Calu3 (cell line): ENCODE measurements around the gene RAB3GAP2. TPM values are rescaled to one million over a fixed set of nuclear protein-coding genes. Genes with fewer than 3 reads are reported as not detected.
A peak's percentile ranks its signal among the peaks of the same experiment; 100 is the strongest.

ENCODE experiments used
- BruUV-seq: library from RNA; stranded (reverse); fragments of 400-500 nt; replicated peaks from 2 replicates; lab custom pipeline; 2021; lab: Mats Ljungman, UMichigan
- CTCF ChIA-PET: fragments of 300-600 bp; sonication (Branson Sonifier 250); formaldehyde crosslinking; loops from one replicate; lab custom pipeline; 2022; ENCODE audit warnings: antibody characterized with exemption; lab: Charles Lee
- DNase-seq: peaks from one replicate; pipeline ENCODE4 v3.0.0; 2022
- H3K27ac Mint-ChIP-seq: one replicate; pipeline ENCODE4 v1.8.0; 2022; ENCODE audit warnings: mixed read lengths; ENCODE audit not compliant: unreplicated experiment
- H3K27me3 Mint-ChIP-seq: one replicate; pipeline ENCODE4 v1.8.0; 2022; ENCODE audit warnings: mixed read lengths; ENCODE audit not compliant: unreplicated experiment
- H3K36me3 Mint-ChIP-seq: one replicate; pipeline ENCODE4 v1.8.0; 2022; ENCODE audit warnings: mild to moderate bottlenecking, moderate library complexity, mixed read lengths; ENCODE audit not compliant: insufficient read depth, unreplicated experiment
- H3K4me1 Mint-ChIP-seq: one replicate; pipeline ENCODE4 v1.8.0; 2022; ENCODE audit warnings: mild to moderate bottlenecking, low read depth, mixed read lengths; ENCODE audit not compliant: unreplicated experiment
- H3K4me3 Mint-ChIP-seq: one replicate; pipeline ENCODE4 v1.8.0; 2022; ENCODE audit warnings: mild to moderate bottlenecking, low read depth, moderate library complexity, mixed read lengths; ENCODE audit not compliant: unreplicated experiment
- H3K9me3 Mint-ChIP-seq: one replicate; pipeline ENCODE4 v1.8.0; 2022; ENCODE audit warnings: low read depth, mixed read lengths; ENCODE audit not compliant: unreplicated experiment
- intact Hi-C: fragments of 100-400 bp; cut with micrococcal nuclease; formaldehyde crosslinking; loops from one replicate; pipeline ENCODE4 v1.10.0; 2022; ENCODE audit not compliant: unreplicated experiment
- total RNA-seq: library from RNA; stranded (reverse); gene quantifications from 2 replicates; pipeline ENCODE4 v1.2.3, GENCODE V29; 2022
- TF ChIP-seq, protein P1 (sequence below): fragments of 200-600 bp; IDR thresholded peaks from one replicate; pipeline ENCODE4 v1.8.0; 2022; ENCODE audit warnings: antibody characterized with exemption; ENCODE audit not compliant: unreplicated experiment

RAB3GAP2 gene
- total RNA-seq, 1 experiment from 2014 or later = 48.0 TPM

DNA sequence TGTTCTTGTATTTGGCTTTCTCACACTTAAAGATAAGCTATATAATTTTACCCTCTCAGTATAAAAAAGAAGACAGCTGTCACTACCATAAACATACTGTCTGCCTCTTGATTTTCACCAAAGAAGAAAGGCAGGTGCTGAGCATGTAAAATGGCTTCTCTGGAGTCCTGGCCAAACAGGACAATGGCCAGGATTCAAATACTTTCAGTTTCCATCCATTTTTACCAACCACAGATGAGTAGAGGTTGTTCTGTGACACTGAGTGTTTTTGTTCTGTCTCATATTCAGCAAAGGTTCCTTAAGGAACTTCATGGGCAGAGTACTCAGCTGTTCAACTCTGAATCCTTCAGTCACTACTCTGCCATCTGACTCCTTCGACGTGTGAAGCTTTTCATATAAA is 29.4 kb upstream of the RAB3GAP2 start:
- Mint-ChIP-seq H3K4me3 (no peak overlapping the region), H3K4me1 (peaks cover 10% of the 10 kb centered on the region), H3K27me3 (no peaks in the 10 kb centered on the region), H3K9me3 (no peaks in the 10 kb centered on the region), H3K36me3 (no peaks in the 10 kb centered on the region), H3K27ac (no peak overlapping the region)
- DNase-seq = no peak
- CTCF ChIA-PET = no interaction called here
- BruUV-seq = no TSS peak
- TF ChIP-seq, protein P1, sequence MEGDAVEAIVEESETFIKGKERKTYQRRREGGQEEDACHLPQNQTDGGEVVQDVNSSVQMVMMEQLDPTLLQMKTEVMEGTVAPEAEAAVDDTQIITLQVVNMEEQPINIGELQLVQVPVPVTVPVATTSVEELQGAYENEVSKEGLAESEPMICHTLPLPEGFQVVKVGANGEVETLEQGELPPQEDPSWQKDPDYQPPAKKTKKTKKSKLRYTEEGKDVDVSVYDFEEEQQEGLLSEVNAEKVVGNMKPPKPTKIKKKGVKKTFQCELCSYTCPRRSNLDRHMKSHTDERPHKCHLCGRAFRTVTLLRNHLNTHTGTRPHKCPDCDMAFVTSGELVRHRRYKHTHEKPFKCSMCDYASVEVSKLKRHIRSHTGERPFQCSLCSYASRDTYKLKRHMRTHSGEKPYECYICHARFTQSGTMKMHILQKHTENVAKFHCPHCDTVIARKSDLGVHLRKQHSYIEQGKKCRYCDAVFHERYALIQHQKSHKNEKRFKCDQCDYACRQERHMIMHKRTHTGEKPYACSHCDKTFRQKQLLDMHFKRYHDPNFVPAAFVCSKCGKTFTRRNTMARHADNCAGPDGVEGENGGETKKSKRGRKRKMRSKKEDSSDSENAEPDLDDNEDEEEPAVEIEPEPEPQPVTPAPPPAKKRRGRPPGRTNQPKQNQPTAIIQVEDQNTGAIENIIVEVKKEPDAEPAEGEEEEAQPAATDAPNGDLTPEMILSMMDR = no peak
- intact Hi-C loops = loop anchor here (5.0 kb wide), 1 partner anchor 71 kb away; no protein-coding TSS in a partner anchor

DNA sequence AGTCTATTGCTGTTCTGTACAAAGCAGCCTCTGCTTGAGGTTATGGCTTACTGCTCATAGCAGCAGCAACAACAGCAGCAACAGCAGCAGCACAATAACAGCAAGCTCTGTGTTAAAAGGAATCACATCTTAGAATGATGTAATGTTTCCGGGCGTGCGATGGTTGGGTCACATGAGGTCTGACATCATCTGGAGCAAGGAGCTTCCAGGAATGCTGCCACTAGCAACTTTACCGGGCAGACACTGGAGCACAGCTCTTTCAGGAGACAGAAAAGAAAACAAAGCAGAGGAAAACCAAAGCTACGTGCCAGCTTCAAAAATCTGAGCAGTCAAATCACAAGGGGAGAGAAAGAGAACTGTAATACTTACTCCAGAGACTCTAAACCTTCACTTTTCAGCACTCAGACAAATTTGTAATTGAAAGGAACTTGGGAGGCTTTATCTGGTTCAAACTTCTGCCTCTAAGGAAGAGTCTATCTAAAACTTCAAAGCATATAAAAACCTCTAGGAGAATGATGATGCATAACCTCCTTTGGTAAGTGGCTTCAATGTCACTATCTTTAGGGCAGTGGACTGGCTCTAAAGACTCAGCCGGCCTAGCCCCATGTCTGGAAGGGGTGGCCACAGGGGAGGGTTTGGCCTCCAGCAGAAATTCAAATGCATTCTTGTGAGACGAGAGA is 28.3 kb upstream of the RAB3GAP2 start:
- CTCF ChIA-PET = interaction anchor here (0.7 to 1.4 kb wide), 4 partner anchors 10 to 432 kb away, joined by 3 to 6 read pairs (median 4); no protein-coding TSS in a partner anchor
- Mint-ChIP-seq H3K4me3 (no peak overlapping the region), H3K27me3 (no peaks in the 10 kb centered on the region), H3K4me1 (peaks cover 10% of the 10 kb centered on the region), H3K27ac (peak overlapping the region; percentile 56), H3K9me3 (no peaks in the 10 kb centered on the region), H3K36me3 (no peaks in the 10 kb centered on the region)
- TSS peak; percentile 97 for BruUV-seq
- TF ChIP-seq, protein P1 = no peak
- peak; percentile 60 for DNase-seq
- intact Hi-C loops = loop anchor here (5.0 kb wide), 1 partner anchor 72 kb away; no protein-coding TSS in a partner anchor

DNA sequence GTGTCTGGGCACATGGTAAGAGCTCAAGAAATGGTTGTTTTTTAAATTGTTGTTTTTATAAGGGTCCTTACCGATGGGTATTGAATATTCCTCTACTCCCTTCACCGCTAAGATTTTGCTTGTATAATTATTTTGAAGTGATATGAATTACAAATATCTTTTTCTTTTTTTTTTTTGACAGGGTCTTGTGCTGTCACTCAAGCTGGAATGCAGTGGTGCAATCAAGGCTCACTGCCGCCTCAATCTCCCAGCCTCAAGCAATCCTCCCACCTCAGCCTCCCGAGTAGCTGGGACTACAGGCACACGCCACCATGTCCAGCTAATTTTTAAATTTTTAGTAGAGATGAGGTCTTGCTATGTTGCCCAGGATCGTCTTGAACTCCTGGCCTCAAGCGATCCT is 27.1 kb upstream of the RAB3GAP2 start:
- TF ChIP-seq, protein P1 = no peak
- Mint-ChIP-seq H3K9me3 (no peaks in the 10 kb centered on the region), H3K4me3 (no peak overlapping the region), H3K27ac (no peak overlapping the region), H3K36me3 (no peaks in the 10 kb centered on the region), H3K4me1 (peaks cover 10% of the 10 kb centered on the region), H3K27me3 (peaks cover 5% of the 10 kb centered on the region)
- CTCF ChIA-PET = interaction anchor here (0.6 to 1.0 kb wide), 3 partner anchors 253 to 1410 kb away, joined by 4 to 11 read pairs (median 4); partner anchors contain the start of gene EPRS1
- no peak for DNase-seq
- no TSS peak for BruUV-seq
- intact Hi-C loops = no loop called here

DNA sequence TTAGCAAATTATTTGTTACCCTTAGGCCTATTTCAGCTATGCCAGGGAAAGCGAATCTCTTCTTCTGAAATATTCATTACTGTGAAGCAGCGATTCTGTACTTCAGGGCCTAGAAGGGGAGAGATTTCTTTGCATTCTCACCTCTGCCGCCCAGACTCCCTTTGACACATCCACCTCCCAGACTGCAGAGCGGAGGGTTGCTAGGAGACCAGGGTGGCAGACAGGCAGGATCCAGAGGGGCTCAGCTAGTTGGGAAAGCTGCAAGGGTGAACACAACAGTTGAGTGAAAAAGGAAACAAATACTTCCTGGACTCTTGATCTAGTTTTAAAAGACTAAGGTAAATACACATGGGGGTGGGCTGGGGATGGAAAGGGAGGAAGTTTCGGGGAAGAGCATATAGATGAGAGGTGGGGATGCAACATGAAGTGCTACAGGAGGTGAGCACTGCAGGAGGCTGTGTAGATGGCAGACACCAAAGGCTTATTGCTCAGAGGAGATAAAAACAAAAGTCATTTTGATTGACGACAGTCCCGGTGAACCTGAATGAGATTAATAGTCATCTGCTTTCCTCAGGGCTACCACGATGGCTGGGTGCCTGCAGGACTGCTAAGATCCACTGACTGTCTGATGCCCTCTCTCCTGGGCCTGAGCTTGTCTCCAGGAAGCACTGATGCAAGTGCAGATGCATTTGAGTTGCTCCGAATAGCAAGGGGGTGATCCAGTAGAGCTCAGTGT is 26.4 kb upstream of the RAB3GAP2 start:
- H3K27ac Mint-ChIP-seq = no peak overlapping the region
- no peaks in the 10 kb centered on the region for H3K9me3 Mint-ChIP-seq
- H3K27me3 Mint-ChIP-seq = peaks cover 10% of the 10 kb centered on the region
- peaks cover 10% of the 10 kb centered on the region for H3K4me1 Mint-ChIP-seq
- CTCF ChIA-PET = interaction anchor here (1.0 kb wide), 1 partner anchor 435 kb away, joined by 4 read pairs; no protein-coding TSS in a partner anchor
- intact Hi-C loops = no loop called here
- DNase-seq = no peak
- TF ChIP-seq, protein P1 = no peak
- BruUV-seq = no TSS peak
- no peaks in the 10 kb centered on the region for H3K36me3 Mint-ChIP-seq
- H3K4me3 Mint-ChIP-seq = no peak overlapping the region
